ENCODE measurements around the gene HIF1AN. TPM values are rescaled to one million over a fixed set of nuclear protein-coding genes. Genes with fewer than 3 reads are reported as not detected.

Gene HIF1AN
- total RNA-seq, 1 donor, result 15.2 TPM

DNA sequence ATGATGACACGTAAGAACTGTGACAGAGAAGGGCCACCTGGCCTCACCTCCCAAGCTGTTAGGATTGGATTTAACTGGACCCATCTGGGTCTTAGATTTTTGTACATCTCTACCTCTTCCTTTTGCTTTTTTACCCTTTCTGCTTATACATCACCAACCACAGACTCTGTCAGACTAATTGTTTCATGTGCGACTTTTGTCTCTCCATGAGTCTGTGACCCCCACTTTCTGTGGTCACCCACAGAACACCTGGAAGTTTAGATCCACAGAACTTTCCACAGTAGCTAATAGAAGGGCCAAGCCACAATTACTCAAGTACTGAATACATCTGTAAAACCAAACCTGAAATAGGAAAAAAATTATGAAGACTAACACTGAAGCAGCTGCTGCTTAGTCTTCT lies 39.2 kb upstream of the HIF1AN start:
- Histone ChIP-seq H3K9me3 (ENCODE audit: low read depth, low read length) (no peaks in the 10 kb centered on the region), H3K79me2 (ENCODE audit: insufficient read depth, low read length) (no peaks in the 10 kb centered on the region), H3K4me2 (ENCODE audit: insufficient read depth, low read length) (no peak overlapping the region), H2AFZ (ENCODE audit: low read length) (no peak overlapping the region), H3K4me3 (ENCODE audit: insufficient read depth, low read length) (no peak overlapping the region), H3K4me1 (ENCODE audit: insufficient read depth, low read length) (no peaks in the 10 kb centered on the region), H3K27ac (ENCODE audit: low read depth, low read length) (no peak overlapping the region), H3K27me3 (ENCODE audit: insufficient read depth, low read length) (no peaks in the 10 kb centered on the region), H4K20me1 (ENCODE audit: insufficient read depth, low read length) (no peaks in the 10 kb centered on the region), H3K36me3 (ENCODE audit: insufficient read depth, low read length) (peaks cover 4% of the 10 kb centered on the region)
- TF ChIP-seq CTCF (IDR thresholded peaks at IDR 0.05; ENCODE audit: extremely low read depth, low read depth, low read length), result no peak
- no peak for DNase-seq (ENCODE audit: insufficient read length, low spot score, missing footprints)

DNA sequence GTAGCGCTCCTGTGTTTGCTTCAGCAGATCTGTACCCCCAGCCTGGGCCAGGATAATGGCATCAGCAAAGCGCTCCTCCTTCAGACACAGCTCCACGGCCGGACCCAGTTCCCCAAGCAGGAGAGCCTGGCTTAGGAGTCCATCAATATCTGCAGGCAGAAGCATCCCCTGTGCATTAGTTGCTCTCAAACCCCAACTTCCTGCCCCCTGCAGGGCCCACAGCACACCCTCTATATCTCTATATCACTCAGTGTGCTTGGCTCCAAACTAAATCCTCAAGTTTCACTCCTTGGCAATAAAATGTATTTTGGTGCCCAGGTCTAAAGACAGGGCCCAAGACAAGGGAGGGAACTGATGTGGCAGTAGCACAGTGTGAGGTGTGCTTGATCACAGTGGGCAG lies 37.7 kb upstream of the HIF1AN start:
- Histone ChIP-seq H3K4me2 (ENCODE audit: insufficient read depth, low read length) (no peak overlapping the region), H3K27ac (ENCODE audit: low read depth, low read length) (no peak overlapping the region), H3K9me3 (ENCODE audit: low read depth, low read length) (no peaks in the 10 kb centered on the region), H3K4me3 (ENCODE audit: insufficient read depth, low read length) (no peak overlapping the region), H4K20me1 (ENCODE audit: insufficient read depth, low read length) (no peaks in the 10 kb centered on the region), H3K36me3 (ENCODE audit: insufficient read depth, low read length) (peaks cover 4% of the 10 kb centered on the region), H3K4me1 (ENCODE audit: insufficient read depth, low read length) (no peaks in the 10 kb centered on the region), H2AFZ (ENCODE audit: low read length) (no peak overlapping the region), H3K27me3 (ENCODE audit: insufficient read depth, low read length) (no peaks in the 10 kb centered on the region), H3K79me2 (ENCODE audit: insufficient read depth, low read length) (no peaks in the 10 kb centered on the region)
- TF ChIP-seq CTCF (IDR thresholded peaks at IDR 0.05; ENCODE audit: extremely low read depth, low read depth, low read length), result no peak
- DNase-seq (ENCODE audit: insufficient read length, low spot score, missing footprints), result no peak

- no peak overlapping the region for H3K27ac ChIP-seq (ENCODE audit: low read depth, low read length)
- H2AFZ ChIP-seq (ENCODE audit: low read length), result no peak overlapping the region
- H3K4me1 ChIP-seq (ENCODE audit: insufficient read depth, low read length), result peaks cover 5% of the 10 kb centered on the region
- H3K27me3 ChIP-seq (ENCODE audit: insufficient read depth, low read length), result no peaks in the 10 kb centered on the region
- no peak for DNase-seq (ENCODE audit: insufficient read length, low spot score, missing footprints)
- no peak overlapping the region for H3K4me3 ChIP-seq (ENCODE audit: insufficient read depth, low read length)
- no peaks in the 10 kb centered on the region for H3K79me2 ChIP-seq (ENCODE audit: insufficient read depth, low read length)
- peaks cover 4% of the 10 kb centered on the region for H3K36me3 ChIP-seq (ENCODE audit: insufficient read depth, low read length)
- H4K20me1 ChIP-seq (ENCODE audit: insufficient read depth, low read length), result no peaks in the 10 kb centered on the region
- no peak for TF ChIP-seq CTCF (IDR thresholded peaks at IDR 0.05; ENCODE audit: extremely low read depth, low read depth, low read length)
- no peaks in the 10 kb centered on the region for H3K9me3 ChIP-seq (ENCODE audit: low read depth, low read length)
- H3K4me2 ChIP-seq (ENCODE audit: insufficient read depth, low read length), result no peak overlapping the region
Measured at GRCh38 chr10:100501423-100501822, 34.3 kb upstream of the HIF1AN start.

DNA sequence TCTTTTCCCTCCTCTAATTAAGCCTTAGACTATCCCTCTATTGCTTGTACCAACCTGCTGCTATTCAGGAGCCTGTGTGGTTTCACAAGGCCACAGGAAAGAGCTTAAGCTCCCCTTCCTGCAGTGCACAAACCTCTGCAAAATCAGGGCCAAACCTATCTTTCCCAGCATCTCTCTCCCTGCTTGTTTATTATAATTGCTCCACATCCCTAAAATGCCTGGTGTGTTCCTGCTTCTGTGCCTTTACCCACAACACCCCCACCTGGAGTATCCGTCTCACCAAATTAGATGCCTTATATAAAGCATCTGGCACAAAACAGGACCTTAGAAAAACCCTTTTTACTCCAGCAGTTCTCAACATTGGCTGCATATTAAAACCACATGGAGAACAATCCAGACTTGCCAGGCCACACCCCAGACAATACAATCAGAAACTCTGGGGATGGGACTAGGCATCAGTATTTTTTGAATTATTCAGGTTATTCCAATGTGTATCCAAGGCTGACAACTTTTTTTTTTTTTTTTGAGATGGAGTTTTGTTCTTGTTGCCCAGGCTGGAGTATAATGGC lies 32.7 kb upstream of the HIF1AN start:
- H3K27ac ChIP-seq (ENCODE audit: low read depth, low read length), result no peak overlapping the region
- H3K36me3 ChIP-seq (ENCODE audit: insufficient read depth, low read length), result peaks cover 4% of the 10 kb centered on the region
- H2AFZ ChIP-seq (ENCODE audit: low read length), result no peak overlapping the region
- H3K27me3 ChIP-seq (ENCODE audit: insufficient read depth, low read length), result no peaks in the 10 kb centered on the region
- H4K20me1 ChIP-seq (ENCODE audit: insufficient read depth, low read length), result no peaks in the 10 kb centered on the region
- no peak overlapping the region for H3K4me3 ChIP-seq (ENCODE audit: insufficient read depth, low read length)
- H3K79me2 ChIP-seq (ENCODE audit: insufficient read depth, low read length), result no peaks in the 10 kb centered on the region
- H3K9me3 ChIP-seq (ENCODE audit: low read depth, low read length), result no peaks in the 10 kb centered on the region
- no peak for DNase-seq (ENCODE audit: insufficient read length, low spot score, missing footprints)
- peaks cover 14% of the 10 kb centered on the region for H3K4me1 ChIP-seq (ENCODE audit: insufficient read depth, low read length)
- no peak overlapping the region for H3K4me2 ChIP-seq (ENCODE audit: insufficient read depth, low read length)
- no peak for TF ChIP-seq CTCF (IDR thresholded peaks at IDR 0.05; ENCODE audit: extremely low read depth, low read depth, low read length)

All from osteoblast (primary cell).